GM18499 (cell line): ENCODE measurements around the gene OR56B1.
"Not testable (repeated sequence)": the region's sequence is repeated elsewhere in the genome, so short reads cannot be mapped to it uniquely, and the experiment has no call there.

Experiments used
- ATAC-seq: cut with Tn5 transposase; IDR thresholded peaks from one replicate; pipeline ENCODE4 v1.9.1; 2021; ENCODE audit warnings: moderate number of reproducible peaks; ENCODE audit not compliant: insufficient read depth, unreplicated experiment

The OR56B1 gene, protein sequence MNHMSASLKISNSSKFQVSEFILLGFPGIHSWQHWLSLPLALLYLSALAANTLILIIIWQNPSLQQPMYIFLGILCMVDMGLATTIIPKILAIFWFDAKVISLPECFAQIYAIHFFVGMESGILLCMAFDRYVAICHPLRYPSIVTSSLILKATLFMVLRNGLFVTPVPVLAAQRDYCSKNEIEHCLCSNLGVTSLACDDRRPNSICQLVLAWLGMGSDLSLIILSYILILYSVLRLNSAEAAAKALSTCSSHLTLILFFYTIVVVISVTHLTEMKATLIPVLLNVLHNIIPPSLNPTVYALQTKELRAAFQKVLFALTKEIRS

DNA sequence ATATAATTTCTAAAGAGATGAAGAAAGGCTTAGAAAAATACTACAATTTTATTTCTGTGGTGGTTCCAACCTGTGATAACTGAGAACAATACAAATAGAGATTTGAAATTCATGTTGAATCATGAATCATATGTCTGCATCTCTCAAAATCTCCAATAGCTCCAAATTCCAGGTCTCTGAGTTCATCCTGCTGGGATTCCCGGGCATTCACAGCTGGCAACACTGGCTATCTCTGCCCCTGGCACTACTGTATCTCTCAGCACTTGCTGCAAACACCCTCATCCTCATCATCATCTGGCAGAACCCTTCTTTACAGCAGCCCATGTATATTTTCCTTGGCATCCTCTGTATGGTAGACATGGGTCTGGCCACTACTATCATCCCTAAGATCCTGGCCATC lies at the start of gene OR56B1:
OR56B1 (plus strand) TSS at position 53 of the 400 bp plus-strand sequence; CDS start at position 122, 69 bp downstream.
- ATAC-seq = no peak

DNA sequence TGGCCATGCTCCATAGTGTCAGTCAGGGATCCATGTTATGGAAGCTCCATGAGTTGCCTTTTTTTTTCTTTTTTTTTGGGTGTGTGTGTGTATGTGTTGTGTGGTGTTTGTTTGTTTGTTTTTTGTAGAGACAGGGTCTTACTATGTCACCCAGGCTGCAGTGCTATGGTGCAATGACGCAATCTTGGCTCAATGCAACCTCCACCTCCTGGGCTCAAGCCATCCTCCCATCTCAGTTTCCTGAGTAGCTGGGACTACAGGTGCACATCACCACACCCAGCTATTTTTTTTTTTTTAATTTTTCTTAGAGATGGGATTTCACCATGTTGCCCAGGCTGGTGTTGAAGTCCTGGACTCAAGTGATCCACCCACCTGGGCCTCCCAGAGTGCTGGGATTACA lies 47.8 kb upstream of the OR56B1 start:
- no peak for ATAC-seq

DNA sequence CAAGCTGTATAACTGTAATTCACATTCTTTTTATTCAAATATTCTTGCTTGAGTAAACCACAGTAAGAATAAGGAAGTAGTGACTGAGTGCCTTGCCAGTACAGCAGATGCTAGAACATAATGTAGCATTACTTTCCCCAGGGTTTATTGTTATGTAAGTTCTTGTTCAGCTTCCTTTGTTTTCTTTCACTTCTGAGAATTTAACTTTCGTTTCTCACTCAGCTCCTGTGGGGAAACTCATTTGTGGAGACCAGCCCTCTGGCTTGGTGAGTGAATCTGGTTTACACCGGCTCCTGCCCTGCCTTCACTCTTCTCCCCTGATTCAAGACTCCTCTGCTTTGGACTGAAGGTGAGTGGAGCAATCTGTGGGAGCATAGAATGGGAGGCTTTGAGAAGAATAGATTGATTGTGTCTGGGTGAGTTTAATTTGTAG lies 46.7 kb upstream of the OR56B1 start, which contains the start of gene TRIM22:
TRIM22 (plus strand) TSS at position 240 of the 433 bp plus-strand sequence. CDS start 6,443 bp downstream, outside the sequence.
- ATAC-seq = peak; percentile 78

DNA sequence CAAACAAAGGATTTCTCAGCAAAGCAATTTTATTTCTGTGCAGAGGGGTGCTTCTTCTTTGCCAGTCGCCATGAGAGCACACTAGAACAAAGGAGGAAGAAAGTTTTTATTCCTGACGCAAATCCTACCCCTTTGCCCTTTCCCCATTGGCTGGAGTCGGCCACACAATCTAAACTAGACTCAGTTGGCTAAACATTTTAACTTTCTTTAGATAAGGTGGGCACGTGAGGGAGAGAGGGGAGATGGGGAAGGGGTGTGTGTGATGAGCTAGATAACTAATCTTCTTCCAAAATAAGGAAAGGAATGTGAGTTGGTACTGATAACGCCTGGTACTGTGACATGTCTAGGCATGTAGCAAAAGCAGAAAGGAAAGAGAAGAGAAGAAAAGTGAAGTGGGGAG lies 46.0 kb upstream of the OR56B1 start:
- no peak for ATAC-seq

DNA sequence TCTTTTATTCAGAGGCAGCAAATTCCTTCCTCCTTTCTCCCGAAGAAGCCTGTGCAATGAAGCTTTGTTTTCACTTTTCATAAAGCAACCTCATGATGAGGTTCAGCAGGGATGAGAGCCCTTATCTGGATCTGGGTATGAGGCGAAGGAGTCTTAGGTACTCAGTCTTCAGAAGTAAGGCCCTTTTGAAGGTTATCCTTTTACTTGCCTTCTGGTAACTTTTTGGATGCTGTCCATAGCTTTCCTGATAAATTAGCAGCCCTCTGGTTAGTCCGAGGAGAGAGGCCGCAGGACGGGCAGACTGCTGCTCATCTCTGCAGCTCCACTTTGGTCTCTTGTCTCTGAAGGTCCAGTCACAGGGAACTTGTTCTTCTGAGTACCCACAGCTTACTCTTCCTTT lies 45.5 kb upstream of the OR56B1 start:
- ATAC-seq = no peak

DNA sequence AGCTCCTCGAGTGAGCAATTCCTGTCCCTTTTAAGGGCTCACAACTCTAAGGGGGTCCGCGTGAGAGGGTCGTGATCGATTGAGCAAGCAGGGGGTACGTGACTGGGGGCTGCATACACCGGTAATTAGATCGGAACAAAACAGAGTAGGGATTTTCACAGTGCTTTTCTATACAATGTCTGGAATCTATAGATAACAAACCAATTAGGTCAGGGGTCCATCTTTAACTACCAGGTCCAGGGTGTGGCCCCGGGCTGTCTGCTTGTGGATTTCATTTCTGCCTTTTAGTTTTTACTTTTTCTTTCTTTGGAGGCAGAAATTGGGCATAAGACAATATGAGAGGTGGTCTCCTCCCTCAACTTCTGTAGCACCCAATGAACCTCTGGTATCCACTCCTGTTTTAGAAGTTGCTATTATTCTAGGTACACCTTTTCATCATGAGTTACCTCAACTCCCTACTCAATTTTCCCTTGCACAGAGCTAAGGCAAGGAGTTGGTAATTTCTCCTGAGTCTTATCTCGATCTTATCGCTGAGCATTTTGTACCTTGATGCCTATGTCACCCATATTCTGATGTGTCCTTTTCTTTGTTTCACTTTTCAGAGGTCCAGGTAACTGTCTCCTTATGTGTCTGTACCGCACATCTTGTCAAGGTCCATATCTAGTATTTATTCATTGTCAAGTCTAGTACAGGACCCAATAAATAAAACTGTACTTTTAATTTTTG lies 44.8 kb upstream of the OR56B1 start:
- not testable (repeated sequence) for ATAC-seq

DNA sequence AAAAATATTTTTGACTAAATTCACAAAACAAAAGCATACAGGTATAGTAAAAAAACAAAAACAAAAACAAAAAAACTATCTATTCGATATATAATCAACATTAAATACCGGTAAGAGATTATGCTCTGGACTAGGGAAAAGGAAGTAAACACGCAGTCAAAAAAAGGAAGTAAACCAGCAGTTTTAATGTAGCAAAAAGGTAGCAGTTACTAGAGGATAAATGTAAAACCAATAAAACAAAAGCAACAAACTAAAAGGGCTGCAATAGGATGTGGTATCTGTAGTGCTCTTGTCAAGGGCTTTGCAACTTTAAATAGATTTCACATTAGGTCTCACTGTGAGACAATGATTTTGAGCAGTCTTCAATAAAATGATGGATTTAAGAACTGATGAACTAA lies 44.3 kb upstream of the OR56B1 start:
- ATAC-seq = no peak

DNA sequence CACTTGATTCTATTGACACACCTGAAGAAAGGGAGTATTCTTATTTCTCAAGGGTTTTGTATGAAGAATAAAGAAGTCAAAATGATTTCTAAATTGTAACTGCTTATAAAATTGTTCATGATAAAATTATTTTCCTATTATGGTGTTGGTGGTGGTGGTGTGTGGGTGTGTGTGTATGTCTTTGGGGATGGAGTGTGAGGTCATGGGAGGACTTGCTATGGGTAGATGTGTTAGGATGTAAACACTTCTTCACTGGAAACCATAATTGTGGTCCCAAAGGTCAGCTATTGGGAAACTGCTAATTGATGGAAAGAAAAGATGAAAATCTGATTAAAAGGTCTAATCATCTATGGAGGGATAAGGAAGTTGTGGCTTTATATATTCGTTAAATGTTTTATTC lies 41.6 kb upstream of the OR56B1 start:
- ATAC-seq = no peak

DNA sequence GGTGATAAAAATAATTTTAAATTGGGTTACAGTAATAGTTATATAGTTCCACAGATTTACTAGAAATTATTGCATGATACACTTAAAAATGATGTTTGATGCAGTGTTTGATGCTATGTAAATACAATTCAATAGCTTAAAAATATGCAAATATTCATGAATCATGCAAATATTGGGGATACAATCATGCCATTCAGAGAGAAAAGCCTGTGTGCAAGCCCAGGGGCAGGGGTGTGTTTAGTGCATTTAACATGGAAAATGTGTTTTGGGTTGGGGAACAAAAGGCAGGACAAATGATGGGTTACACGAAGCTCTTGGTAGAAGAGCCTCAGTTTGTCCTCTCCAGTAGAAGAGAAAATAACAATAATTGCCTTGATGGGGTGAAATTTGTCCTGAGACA lies 40.7 kb upstream of the OR56B1 start:
- no peak for ATAC-seq

DNA sequence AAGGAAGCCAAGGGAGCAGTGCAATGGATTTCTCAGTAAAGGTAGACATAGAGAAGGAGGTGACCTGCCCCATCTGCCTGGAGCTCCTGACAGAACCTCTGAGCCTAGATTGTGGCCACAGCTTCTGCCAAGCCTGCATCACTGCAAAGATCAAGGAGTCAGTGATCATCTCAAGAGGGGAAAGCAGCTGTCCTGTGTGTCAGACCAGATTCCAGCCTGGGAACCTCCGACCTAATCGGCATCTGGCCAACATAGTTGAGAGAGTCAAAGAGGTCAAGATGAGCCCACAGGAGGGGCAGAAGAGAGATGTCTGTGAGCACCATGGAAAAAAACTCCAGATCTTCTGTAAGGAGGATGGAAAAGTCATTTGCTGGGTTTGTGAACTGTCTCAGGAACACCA lies 40.0 kb upstream of the OR56B1 start:
- no peak for ATAC-seq

DNA sequence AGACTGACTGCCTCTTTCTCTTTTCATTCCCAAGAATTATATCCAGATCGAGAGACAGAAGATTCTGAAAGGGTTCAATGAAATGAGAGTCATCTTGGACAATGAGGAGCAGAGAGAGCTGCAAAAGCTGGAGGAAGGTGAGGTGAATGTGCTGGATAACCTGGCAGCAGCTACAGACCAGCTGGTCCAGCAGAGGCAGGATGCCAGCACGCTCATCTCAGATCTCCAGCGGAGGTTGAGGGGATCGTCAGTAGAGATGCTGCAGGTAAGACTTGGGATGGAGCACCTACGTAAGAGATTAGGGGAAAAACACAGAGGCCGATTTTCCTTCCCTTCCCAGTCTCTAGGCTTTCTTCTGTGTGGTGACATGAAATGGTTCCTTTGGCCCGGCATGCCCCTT lies 38.0 kb upstream of the OR56B1 start:
- ATAC-seq = no peak

DNA sequence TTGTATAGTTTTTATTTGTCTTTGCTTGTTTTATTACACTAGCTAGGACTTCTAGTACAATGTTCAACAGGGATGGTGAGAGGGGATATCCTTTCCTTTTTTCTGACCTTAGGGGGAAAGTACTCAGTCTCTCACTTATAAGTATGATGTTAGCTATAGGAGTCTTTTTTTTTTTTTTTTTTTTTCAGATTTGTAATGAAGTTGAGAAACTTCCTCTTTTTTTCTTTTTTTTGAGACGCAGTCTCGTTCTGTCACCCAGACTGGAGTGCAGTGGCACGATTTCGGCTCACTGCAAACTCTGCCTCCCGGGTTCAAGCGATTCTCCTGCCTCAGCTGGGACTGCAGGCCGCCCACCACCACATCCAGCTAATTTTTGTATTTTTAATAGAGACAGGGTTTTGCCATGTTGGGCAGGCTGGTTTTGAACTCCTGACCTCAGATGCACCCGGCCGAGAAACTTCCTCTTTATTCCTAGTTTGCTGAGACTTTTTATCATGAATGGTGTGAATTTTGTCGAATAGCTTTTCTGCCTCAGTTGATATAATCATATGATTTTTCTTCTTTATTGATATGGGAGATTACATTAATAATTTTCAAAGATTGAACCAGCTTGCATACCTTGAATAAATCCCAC lies 35.7 kb upstream of the OR56B1 start:
- no peak for ATAC-seq

DNA sequence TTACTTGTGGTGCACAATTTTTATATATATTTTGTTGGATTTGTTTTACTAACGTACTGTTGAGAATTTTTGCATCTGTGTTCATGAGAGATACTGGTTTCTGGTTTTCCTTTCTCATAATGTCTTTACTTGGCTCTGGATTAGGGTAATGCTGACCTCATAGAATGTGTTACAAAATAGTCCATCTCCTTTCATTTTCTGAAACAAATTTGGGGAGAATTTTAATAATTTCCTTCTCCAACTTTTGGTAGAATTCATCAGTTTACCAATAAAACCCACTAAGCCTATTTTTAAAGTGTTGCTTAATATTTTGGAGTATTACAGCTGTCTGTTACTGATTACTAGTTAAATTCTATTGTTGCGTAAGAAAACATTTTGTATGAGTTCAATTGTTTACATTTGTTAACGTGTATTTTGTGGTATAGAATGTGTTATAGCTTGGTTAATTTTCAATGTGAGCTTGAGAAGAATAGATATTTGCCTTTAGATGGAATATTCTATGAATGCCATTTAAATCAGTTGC lies 35.1 kb upstream of the OR56B1 start:
- no peak for ATAC-seq

DNA sequence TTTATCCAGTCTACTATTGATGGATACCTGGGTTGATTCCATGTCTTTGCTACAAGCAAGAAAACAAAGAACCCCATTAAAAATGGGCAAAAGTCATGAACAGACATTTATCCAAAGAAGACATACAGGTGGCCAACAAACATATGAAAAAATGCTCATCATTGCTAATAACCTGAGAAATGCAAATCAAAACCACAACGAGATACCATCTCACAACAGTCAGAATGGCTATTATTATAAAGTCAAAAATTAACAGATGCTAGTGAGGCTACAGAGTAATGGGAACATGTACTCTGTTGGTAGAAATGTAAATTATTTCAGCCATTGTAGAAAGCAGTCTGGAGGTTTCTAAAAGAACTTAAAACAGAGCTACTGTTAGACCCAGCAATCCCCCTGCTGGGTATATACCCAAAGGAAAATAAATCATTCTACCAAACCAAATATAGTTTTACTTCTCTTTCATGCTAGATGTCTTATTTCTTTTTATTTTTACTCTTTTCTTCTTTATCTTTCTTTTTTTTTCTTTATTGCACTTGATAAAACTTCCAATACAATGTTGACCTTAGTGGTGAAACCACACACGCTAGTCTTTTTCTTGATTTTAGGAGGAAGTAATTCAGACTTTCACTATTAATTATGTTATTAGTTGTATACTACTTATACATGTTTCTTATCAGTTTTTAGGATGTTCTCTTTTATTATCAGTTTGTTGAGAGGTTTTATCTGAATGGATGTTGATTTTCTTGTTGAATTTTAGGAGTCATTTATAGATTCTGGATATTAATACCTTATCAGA lies 32.3 kb upstream of the OR56B1 start:
- ATAC-seq = peak; percentile 42

DNA sequence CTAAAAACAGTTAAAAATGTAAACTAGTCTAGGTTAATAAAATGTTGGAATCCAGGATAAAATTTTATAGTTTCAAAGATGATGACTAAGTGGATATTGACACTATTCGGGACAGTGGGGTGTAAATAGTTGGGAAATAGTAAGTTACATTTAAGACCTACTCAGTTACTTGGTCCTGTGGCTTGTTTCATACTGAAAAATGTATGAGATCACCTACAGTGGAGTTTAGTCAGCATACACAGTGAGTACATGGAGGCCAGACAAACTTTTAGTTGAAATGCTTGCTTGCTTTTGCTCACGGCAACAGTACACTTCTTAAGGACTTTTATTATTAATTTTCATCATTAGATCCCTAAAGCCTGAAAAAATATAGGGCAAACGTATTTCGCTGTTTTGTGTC lies 30.6 kb upstream of the OR56B1 start:
- no peak for ATAC-seq

DNA sequence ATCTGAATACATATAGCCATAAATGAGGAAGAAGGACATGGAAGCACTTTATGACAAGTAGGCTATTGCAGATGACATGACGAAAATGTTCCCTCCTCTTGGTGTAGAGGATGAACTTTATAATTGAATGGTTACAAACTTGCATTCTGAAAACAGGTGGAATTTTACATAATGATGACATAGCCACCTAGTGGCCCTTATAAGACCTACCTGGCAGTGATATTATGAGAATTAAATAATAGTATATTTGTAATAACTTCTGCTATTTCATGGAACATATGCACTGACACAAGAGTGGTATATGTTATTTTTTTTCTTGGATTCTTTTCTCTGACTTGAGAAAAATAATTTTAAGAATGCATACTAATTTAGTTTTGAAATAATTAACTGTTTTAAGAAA lies 23.7 kb upstream of the OR56B1 start:
- no peak for ATAC-seq

DNA sequence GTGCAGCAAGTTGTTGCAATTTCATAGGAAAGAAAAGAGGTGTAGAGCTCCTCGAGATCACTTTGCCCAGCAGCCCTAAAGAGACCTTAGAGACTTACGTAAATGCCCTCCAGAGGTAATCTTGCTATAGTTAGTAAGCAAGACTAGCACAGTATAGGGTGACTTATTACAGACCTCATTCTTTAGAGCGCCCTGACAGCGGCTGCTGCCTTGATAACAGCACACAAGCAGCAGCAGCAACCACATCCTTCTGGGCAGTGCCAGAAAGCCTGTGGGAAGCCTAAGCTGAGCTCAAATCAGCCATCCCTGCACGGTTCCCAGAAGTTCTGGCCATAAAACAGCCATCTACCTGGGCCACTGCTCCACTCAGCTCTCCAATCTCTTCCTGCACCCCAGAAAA lies 22.6 kb upstream of the OR56B1 start:
- no peak for ATAC-seq

DNA sequence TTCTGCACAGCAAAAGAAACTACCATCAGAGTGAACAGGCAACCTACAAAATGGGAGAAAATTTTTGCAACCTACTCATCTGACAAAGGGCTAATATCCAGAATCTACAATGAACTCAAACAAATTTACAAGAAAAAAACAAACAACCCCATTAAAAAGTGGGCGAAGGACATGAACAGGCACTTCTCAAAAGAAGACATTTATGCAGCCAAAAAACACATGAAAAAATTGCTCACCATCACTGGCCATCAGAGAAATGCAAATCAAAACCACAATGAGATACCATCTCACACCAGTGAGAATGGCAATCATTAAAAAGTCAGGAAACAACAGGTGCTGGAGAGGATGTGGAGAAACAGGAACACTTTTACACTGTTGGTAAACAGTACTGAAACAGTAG lies 19.7 kb upstream of the OR56B1 start:
- not testable (repeated sequence) for ATAC-seq

DNA sequence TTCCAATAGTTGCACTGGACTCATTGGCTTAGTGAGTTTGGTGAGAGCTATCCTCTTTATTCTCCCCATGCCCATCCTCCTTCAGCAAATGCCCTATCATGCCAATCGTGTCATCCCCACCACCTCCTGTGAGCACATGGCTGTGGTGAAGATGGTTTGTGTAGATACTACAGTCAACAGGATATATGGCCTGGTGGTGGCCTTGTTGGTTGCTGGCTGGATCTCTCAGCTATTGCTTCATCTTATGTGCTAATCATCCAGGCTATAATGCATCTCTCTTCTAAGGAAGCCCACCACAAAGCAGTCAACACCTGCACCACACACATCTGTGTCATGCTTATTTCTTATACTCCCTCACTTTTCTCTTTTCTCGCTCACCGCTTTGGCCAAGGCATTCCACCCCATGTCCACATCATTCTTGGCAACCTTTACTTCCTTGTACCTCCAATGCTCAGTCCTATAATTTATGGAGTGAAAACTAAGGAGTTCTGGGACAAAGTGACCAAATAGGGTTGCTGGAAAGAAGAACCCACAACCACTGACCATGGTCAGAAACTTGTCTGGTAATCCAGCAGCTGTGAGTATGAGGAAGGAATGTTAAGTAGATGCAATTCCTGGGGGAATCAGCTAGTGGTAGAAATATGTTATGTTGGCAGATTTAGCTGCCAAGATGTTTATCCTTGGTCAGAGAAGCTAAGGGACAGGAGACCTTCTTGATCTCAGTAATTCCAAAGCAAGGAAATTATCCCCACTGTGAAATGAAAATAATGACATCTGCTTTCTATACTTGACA lies 16.3 kb upstream of the OR56B1 start:
- no peak for ATAC-seq
